Keratinocyte (primary cell): ENCODE measurements around the gene PLCB3. TPM values are rescaled to one million over a fixed set of nuclear protein-coding genes. Genes with fewer than 3 reads are reported as not detected.

Experiments
- DNase-seq: peaks from one replicate; pipeline ENCODE4 v3.0.0-alpha.2; 2011; ENCODE audit warnings: low read depth, missing footprints, low spot score
- FAIRE-seq: peaks from 2 replicates; lab custom pipeline; 2011; peaks lifted over from hg19 to GRCh38; lab: Jason Lieb, UNC
- H2AFZ ChIP-seq: 2 replicates; pipeline ENCODE4 v1.6.0; 2012; ENCODE audit warnings: low read length, control low read depth, inconsistent platforms; ENCODE audit not compliant: control insufficient read depth
- H3K27ac ChIP-seq: 2 replicates; pipeline ENCODE4 v1.5.1; 2011; ENCODE audit warnings: low read length; ENCODE audit not compliant: control insufficient read depth, insufficient read depth
- H3K27me3 ChIP-seq: 3 replicates; pipeline ENCODE4 v1.6.0; 2011; ENCODE audit warnings: low read length; ENCODE audit not compliant: control insufficient read depth, insufficient read depth; ENCODE audit errors: extremely low read depth
- H3K36me3 ChIP-seq, 2 experiments: 2 replicates in 1 of 2; 3 replicates in 1 of 2; pipeline ENCODE4 v1.5.1; 2011; ENCODE audit warnings: low read length in 2 of 2, mild to moderate bottlenecking in 1 of 2; ENCODE audit not compliant: control insufficient read depth in 2 of 2, insufficient read depth in 2 of 2; ENCODE audit errors: extremely low read depth in 1 of 2
- H3K4me1 ChIP-seq: 3 replicates; pipeline ENCODE4 v1.5.1; 2011; ENCODE audit warnings: low read length; ENCODE audit not compliant: control insufficient read depth, insufficient read depth; ENCODE audit errors: extremely low read depth
- H3K4me2 ChIP-seq: 3 replicates; pipeline ENCODE4 v1.6.0; 2011; ENCODE audit warnings: low read depth, low read length; ENCODE audit not compliant: control insufficient read depth, insufficient read depth; ENCODE audit errors: extremely low read depth
- H3K4me3 ChIP-seq, 3 experiments: fragments of 200-600 bp in 1 of 3; sonication (generic) in 1 of 3; 2 replicates in 2 of 3; 3 replicates in 1 of 3; pipeline ENCODE4 v1.5.1; 2011 to 2016; ENCODE audit warnings: low read length in 3 of 3, mild to moderate bottlenecking in 3 of 3, control low read depth in 2 of 3, inconsistent platforms in 1 of 3, low read depth in 1 of 3, mixed read lengths in 1 of 3, mixed run types in 1 of 3, moderate library complexity in 1 of 3; ENCODE audit not compliant: control insufficient read depth in 2 of 3, insufficient read depth in 2 of 3; ENCODE audit errors: extremely low read depth in 1 of 3
- H3K79me2 ChIP-seq: 2 replicates; pipeline ENCODE4 v1.6.0; 2012; ENCODE audit warnings: low read length; ENCODE audit not compliant: control insufficient read depth, insufficient read depth
- H3K9ac ChIP-seq: 3 replicates; pipeline ENCODE4 v1.6.0; 2011; ENCODE audit warnings: low read length; ENCODE audit not compliant: control insufficient read depth, insufficient read depth; ENCODE audit errors: extremely low read depth
- H3K9me1 ChIP-seq: 3 replicates; pipeline ENCODE4 v1.6.0; 2011; ENCODE audit warnings: low read length; ENCODE audit not compliant: control insufficient read depth, insufficient read depth; ENCODE audit errors: extremely low read depth
- H3K9me3 ChIP-seq: 2 replicates; pipeline ENCODE4 v1.5.1; 2012; ENCODE audit warnings: low read depth, low read length; ENCODE audit not compliant: control insufficient read depth
- H4K20me1 ChIP-seq: 3 replicates; pipeline ENCODE4 v1.6.0; 2011; ENCODE audit warnings: low read length; ENCODE audit not compliant: control insufficient read depth, insufficient read depth; ENCODE audit errors: extremely low read depth
- EZH2 ChIP-seq: IDR thresholded peaks from one replicate; pipeline ENCODE4 v1.6.1; 2012; ENCODE audit warnings: inconsistent platforms, mild to moderate bottlenecking, low read length, moderate library complexity
- dilution Hi-C: fragments of 300-500 bp; cut with MboI; formaldehyde crosslinking; loops from one replicate; pipeline ENCODE4 v1.7.0; 2020; ENCODE audit warnings: low sequenced_read_pairs; ENCODE audit not compliant: extremely low pct_ligation_motif_present
- polyA plus RNA-seq, 5 experiments: library from polyadenylated mRNA; depleted of rRNA in 3 of 5; stranded (reverse) in 3 of 5; stranded (forward) in 1 of 5; unstranded in 1 of 5; fragments of >200 nt; gene quantifications; 1 replicate in 1 of 5; 2 replicates in 3 of 5; 3 replicates in 1 of 5; pipeline versions ENCODE4 v1.2.1 to v1.2.3, GENCODE V29; 2011 to 2012; ENCODE audit warnings: missing spikeins in 2 of 5, low read depth in 1 of 5, low replicate concordance in 1 of 5
- TF ChIP-seq, protein P1 (sequence below), 3 experiments: IDR thresholded peaks in 1 of 3; conservative IDR thresholded peaks in 1 of 3; optimal IDR thresholded peaks in 1 of 3; 2 replicates in 2 of 3; 3 replicates in 1 of 3; pipeline versions ENCODE3 to v1.5.1; 2011; ENCODE audit warnings: low read length in 3 of 3, mild to moderate bottlenecking in 3 of 3, moderate library complexity in 2 of 3, control low read depth in 1 of 3, inconsistent platforms in 1 of 3; ENCODE audit not compliant: insufficient read depth in 2 of 3; ENCODE audit errors: extremely low read depth in 1 of 3

The PLCB3 gene
- polyA plus RNA-seq, 1 donor (not counting 4 experiments of a cell fraction or from before 2014, with no cell fraction given), result 32.5 TPM

- Histone ChIP-seq H3K9me1 (no peaks in the 10 kb centered on the region), H3K79me2 (no peaks in the 10 kb centered on the region), H3K36me3 (peaks cover 28 to 51% of the 10 kb centered on the region in 2 experiments), H3K4me2 (no peak overlapping the region), H3K27ac (peak overlapping the region; percentile 78), H3K4me3 (no peak overlapping the region), H3K9me3 (no peaks in the 10 kb centered on the region), H3K9ac (no peak overlapping the region), H3K27me3 (no peaks in the 10 kb centered on the region), H2AFZ (no peak overlapping the region), H4K20me1 (no peaks in the 10 kb centered on the region), H3K4me1 (peaks cover 64% of the 10 kb centered on the region)
- TF ChIP-seq, protein P1, sequence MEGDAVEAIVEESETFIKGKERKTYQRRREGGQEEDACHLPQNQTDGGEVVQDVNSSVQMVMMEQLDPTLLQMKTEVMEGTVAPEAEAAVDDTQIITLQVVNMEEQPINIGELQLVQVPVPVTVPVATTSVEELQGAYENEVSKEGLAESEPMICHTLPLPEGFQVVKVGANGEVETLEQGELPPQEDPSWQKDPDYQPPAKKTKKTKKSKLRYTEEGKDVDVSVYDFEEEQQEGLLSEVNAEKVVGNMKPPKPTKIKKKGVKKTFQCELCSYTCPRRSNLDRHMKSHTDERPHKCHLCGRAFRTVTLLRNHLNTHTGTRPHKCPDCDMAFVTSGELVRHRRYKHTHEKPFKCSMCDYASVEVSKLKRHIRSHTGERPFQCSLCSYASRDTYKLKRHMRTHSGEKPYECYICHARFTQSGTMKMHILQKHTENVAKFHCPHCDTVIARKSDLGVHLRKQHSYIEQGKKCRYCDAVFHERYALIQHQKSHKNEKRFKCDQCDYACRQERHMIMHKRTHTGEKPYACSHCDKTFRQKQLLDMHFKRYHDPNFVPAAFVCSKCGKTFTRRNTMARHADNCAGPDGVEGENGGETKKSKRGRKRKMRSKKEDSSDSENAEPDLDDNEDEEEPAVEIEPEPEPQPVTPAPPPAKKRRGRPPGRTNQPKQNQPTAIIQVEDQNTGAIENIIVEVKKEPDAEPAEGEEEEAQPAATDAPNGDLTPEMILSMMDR (optimal IDR thresholded peaks at IDR 0.05 in 1 of 3, IDR thresholded peaks at IDR 0.05 in 1 of 3, conservative IDR thresholded peaks at IDR 0.05 in 1 of 3; ENCODE audit: extremely low read depth in 1 of 3, insufficient read depth in 2 of 3, low read length in 3 of 3), result no peak
- TF ChIP-seq EZH2, result no peak
- DNase-seq (no peak), FAIRE-seq (no peak)
- dilution Hi-C loops, result no loop called here
Measured at GRCh38 chr11:64267207-64267945, 16.0 kb downstream of the PLCB3 start.

- no peak for TF ChIP-seq EZH2
- TF ChIP-seq, protein P1 (optimal IDR thresholded peaks at IDR 0.05 in 1 of 3, IDR thresholded peaks at IDR 0.05 in 1 of 3, conservative IDR thresholded peaks at IDR 0.05 in 1 of 3; ENCODE audit: extremely low read depth in 1 of 3, insufficient read depth in 2 of 3, low read length in 3 of 3), result no peak
- Histone ChIP-seq H3K36me3 (peaks cover 19 to 42% of the 10 kb centered on the region in 2 experiments), H4K20me1 (no peaks in the 10 kb centered on the region), H3K4me3 (peak overlapping the region in 1 of 3 experiments; percentile 70), H3K9me3 (no peaks in the 10 kb centered on the region), H3K27ac (peak overlapping the region; percentile 78), H3K9ac (peak overlapping the region; percentile 72), H3K27me3 (no peaks in the 10 kb centered on the region), H3K4me1 (peaks cover 56% of the 10 kb centered on the region), H3K79me2 (no peaks in the 10 kb centered on the region), H2AFZ (no peak overlapping the region), H3K9me1 (no peaks in the 10 kb centered on the region), H3K4me2 (peak overlapping the region; percentile 87)
- DNase-seq, result no peak
- dilution Hi-C loops, result no loop called here
- FAIRE-seq, result no peak
Measured at GRCh38 chr11:64268025-64268892, 16.9 kb downstream of the PLCB3 start.
